ENCODE results near the gene ADAMTS5.

Gene ADAMTS5

GRCh38 chr21:26888256-26888655, 78.6 kb downstream of the ADAMTS5 start:
- Mint-ChIP-seq H3K36me3 (ENCODE audit: low read depth) (no peaks in the 10 kb centered on the region), H3K27ac (no peak overlapping the region), H3K27me3 (peaks cover 16% of the 10 kb centered on the region), H3K4me3 (no peak overlapping the region), H3K4me1 (ENCODE audit: low read depth) (no peaks in the 10 kb centered on the region), H3K9me3 (no peaks in the 10 kb centered on the region)
- intact Hi-C loops (cut with micrococcal nuclease): no loop called here

GRCh38 chr21:26887251-26887650, 79.6 kb downstream of the ADAMTS5 start:
- Mint-ChIP-seq H3K4me3 (no peak overlapping the region), H3K36me3 (ENCODE audit: low read depth) (no peaks in the 10 kb centered on the region), H3K4me1 (ENCODE audit: low read depth) (no peaks in the 10 kb centered on the region), H3K9me3 (no peaks in the 10 kb centered on the region), H3K27ac (no peak overlapping the region), H3K27me3 (peaks cover 20% of the 10 kb centered on the region)
- intact Hi-C loops (cut with micrococcal nuclease): no loop called here

GRCh38 chr21:26884436-26884835, 82.5 kb downstream of the ADAMTS5 start:
- Mint-ChIP-seq H3K27me3 (peaks cover 28% of the 10 kb centered on the region), H3K9me3 (no peaks in the 10 kb centered on the region), H3K4me1 (ENCODE audit: low read depth) (no peaks in the 10 kb centered on the region), H3K4me3 (no peak overlapping the region), H3K36me3 (ENCODE audit: low read depth) (no peaks in the 10 kb centered on the region), H3K27ac (no peak overlapping the region)
- intact Hi-C loops (cut with micrococcal nuclease): no loop called here

- Mint-ChIP-seq H3K4me1 (ENCODE audit: low read depth) (no peaks in the 10 kb centered on the region), H3K9me3 (no peaks in the 10 kb centered on the region), H3K27me3 (peaks cover 29% of the 10 kb centered on the region), H3K36me3 (ENCODE audit: low read depth) (no peaks in the 10 kb centered on the region), H3K4me3 (no peak overlapping the region), H3K27ac (no peak overlapping the region)
- intact Hi-C loops (cut with micrococcal nuclease): no loop called here
Observed at GRCh38 chr21:26883768-26884167, 83.1 kb downstream of the ADAMTS5 start.

GRCh38 chr21:26881504-26882228, 85.2 kb downstream of the ADAMTS5 start:
- intact Hi-C loops (cut with micrococcal nuclease): loop anchor here (1.0 kb wide), 1 partner anchor 80 kb away; no protein-coding TSS in a partner anchor
- no peak overlapping the region for H3K27ac Mint-ChIP-seq
- no peaks in the 10 kb centered on the region for H3K9me3 Mint-ChIP-seq
- H3K27me3 Mint-ChIP-seq: peaks cover 21% of the 10 kb centered on the region
- no peaks in the 10 kb centered on the region for H3K4me1 Mint-ChIP-seq (ENCODE audit: low read depth)
- no peaks in the 10 kb centered on the region for H3K36me3 Mint-ChIP-seq (ENCODE audit: low read depth)
- no peak overlapping the region for H3K4me3 Mint-ChIP-seq

- peaks cover 8% of the 10 kb centered on the region for H3K27me3 Mint-ChIP-seq
- no peaks in the 10 kb centered on the region for H3K36me3 Mint-ChIP-seq (ENCODE audit: low read depth)
- no peak overlapping the region for H3K27ac Mint-ChIP-seq
- intact Hi-C loops (cut with micrococcal nuclease): no loop called here
- H3K9me3 Mint-ChIP-seq: no peaks in the 10 kb centered on the region
- H3K4me3 Mint-ChIP-seq: no peak overlapping the region
- no peaks in the 10 kb centered on the region for H3K4me1 Mint-ChIP-seq (ENCODE audit: low read depth)
Observed at GRCh38 chr21:26877018-26877417, 89.9 kb downstream of the ADAMTS5 start.

GRCh38 chr21:26874347-26874746, 92.5 kb downstream of the ADAMTS5 start:
- H3K36me3 Mint-ChIP-seq (ENCODE audit: low read depth): no peaks in the 10 kb centered on the region
- intact Hi-C loops (cut with micrococcal nuclease): no loop called here
- H3K4me3 Mint-ChIP-seq: no peak overlapping the region
- no peaks in the 10 kb centered on the region for H3K4me1 Mint-ChIP-seq (ENCODE audit: low read depth)
- no peaks in the 10 kb centered on the region for H3K27me3 Mint-ChIP-seq
- H3K9me3 Mint-ChIP-seq: no peaks in the 10 kb centered on the region
- H3K27ac Mint-ChIP-seq: no peak overlapping the region
